ENCODE data around the gene GJC1. TPM values are rescaled to one million over a fixed set of nuclear protein-coding genes. Genes with fewer than 3 reads are reported as not detected.

GJC1 gene
- total and polyA plus RNA-seq, 9 donors = 1.3 to 18.4 (median 4.3) TPM

GRCh38 chr17:44794851-44795413 is 35.2 kb downstream of the GJC1 start:
- TF ChIP-seq POLR2A (IDR thresholded peaks at IDR 0.05) (no peak), CTCF (IDR thresholded peaks at IDR 0.05) (no peak), EP300 (IDR thresholded peaks at IDR 0.05) (no peak)
- intact Hi-C loops (cut with DNase I) = no loop called here
- Histone ChIP-seq H3K4me1 (ENCODE audit: insufficient read depth) (no peaks in the 10 kb centered on the region), H3K27ac (no peak overlapping the region), H3K9me3 (no peaks in the 10 kb centered on the region), H3K36me3 (no peaks in the 10 kb centered on the region), H3K4me3 (no peak overlapping the region), H3K27me3 (no peaks in the 10 kb centered on the region)
- WGBS, 3 donors = 64 to 77% (median 69%) methylated on average over 10 of the region's 10 CpGs
- peak in 1 of 5 donors; percentile 6 for DNase-seq

- H3K9me3 ChIP-seq = no peaks in the 10 kb centered on the region
- H3K27ac ChIP-seq = no peak overlapping the region
- H3K36me3 ChIP-seq = no peaks in the 10 kb centered on the region
- H3K4me3 ChIP-seq = no peak overlapping the region
- TF ChIP-seq CTCF (IDR thresholded peaks at IDR 0.05) (no peak), EP300 (IDR thresholded peaks at IDR 0.05) (no peak), POLR2A (IDR thresholded peaks at IDR 0.05) (no peak)
- H3K4me1 ChIP-seq (ENCODE audit: insufficient read depth) = no peaks in the 10 kb centered on the region
- 73 to 78% (median 76%) methylated on average over 18 of the region's 18 CpGs for WGBS, 3 donors
- no peaks in the 10 kb centered on the region for H3K27me3 ChIP-seq
- intact Hi-C loops (cut with DNase I) = no loop called here
- peak in 1 of 5 donors; percentile 6 for DNase-seq
These were observed 35.9 kb downstream of the GJC1 start for GRCh38 chr17:44793885-44794842.

GRCh38 chr17:44792276-44792675 is 37.8 kb downstream of the GJC1 start:
- no peaks in the 10 kb centered on the region for H3K36me3 ChIP-seq
- no peak overlapping the region for H3K27ac ChIP-seq
- peak in 1 of 5 donors; percentile 2 for DNase-seq
- no peak for TF ChIP-seq POLR2A (IDR thresholded peaks at IDR 0.05)
- no peak for TF ChIP-seq CTCF (IDR thresholded peaks at IDR 0.05)
- no peak for TF ChIP-seq EP300 (IDR thresholded peaks at IDR 0.05)
- H3K4me3 ChIP-seq = no peak overlapping the region
- no peaks in the 10 kb centered on the region for H3K27me3 ChIP-seq
- H3K9me3 ChIP-seq = no peaks in the 10 kb centered on the region
- no peaks in the 10 kb centered on the region for H3K4me1 ChIP-seq (ENCODE audit: insufficient read depth)
- intact Hi-C loops (cut with DNase I) = no loop called here
- WGBS, 3 donors = 88 to 100% (median 96%) methylated on average over 1 of the region's 1 CpG

GRCh38 chr17:44788139-44788538 is 41.9 kb downstream of the GJC1 start:
- TF ChIP-seq CTCF (IDR thresholded peaks at IDR 0.05) (no peak), POLR2A (IDR thresholded peaks at IDR 0.05) (no peak), EP300 (IDR thresholded peaks at IDR 0.05) (no peak)
- Histone ChIP-seq H3K4me1 (ENCODE audit: insufficient read depth) (no peaks in the 10 kb centered on the region), H3K9me3 (no peaks in the 10 kb centered on the region), H3K4me3 (no peak overlapping the region), H3K27ac (no peak overlapping the region), H3K36me3 (no peaks in the 10 kb centered on the region), H3K27me3 (no peaks in the 10 kb centered on the region)
- intact Hi-C loops (cut with DNase I) = no loop called here
- WGBS, 3 donors = 79 to 86% (median 81%) methylated on average over 7 of the region's 7 CpGs
- DNase-seq = peak in 1 of 5 donors; percentile 10

Data from ovary (tissue), 9 donors.